ENCODE results near the gene OSER1. TPM values are rescaled to one million over a fixed set of nuclear protein-coding genes. Genes with fewer than 3 reads are reported as not detected.

Gene OSER1
- total RNA-seq = 10 to 100 TPM; 45.2 to 94.4 (median 71.0) TPM

GRCh38 chr20:44210406-44211176 is at the start of gene OSER1:
OSER1 (minus strand) TSS chr20:44210771; CDS start chr20:44206957, 3,814 bp downstream.
- WGBS = 0% methylated on average over 23 of the region's 79 CpGs
- Histone ChIP-seq H3K9me3 (no peaks in the 10 kb centered on the region), H3K27ac (replicated peaks in 1 of 4) (peak within 1 kb of the TSS; percentile 96 to 99 (median 98)), H3K4me1 (peaks cover 51 to 71% (median 57%) of the 10 kb centered on the region in 4 donors), H3K4me3 (peak within 1 kb of the TSS; percentile 81 to 94 (median 92)), H3K36me3 (peaks cover 0 to 11% (median 5%) of the 10 kb centered on the region in 4 donors), H3K27me3 (no peaks in the 10 kb centered on the region)
- peak; percentile 100 for DNase-seq (ENCODE audit: extremely low spot score)
- TF ChIP-seq POLR2AphosphoS5 (IDR thresholded peaks at IDR 0.05) (peak; percentile 95 to 99), CTCF (IDR thresholded peaks at IDR 0.05) (peak in 1 of 3 experiments; percentile 16), EP300 (IDR thresholded peaks at IDR 0.05) (no peak), POLR2A (IDR thresholded peaks at IDR 0.05; ENCODE audit: low read depth) (peak; percentile 93)
- intact Hi-C loops (cut with DNase I) = loop anchor here (5.0 to 10.0 kb wide), 6 partner anchors 174 to 674 kb away; partner anchors contain the start of genes SERINC3, TTPAL and YWHAB

DNA sequence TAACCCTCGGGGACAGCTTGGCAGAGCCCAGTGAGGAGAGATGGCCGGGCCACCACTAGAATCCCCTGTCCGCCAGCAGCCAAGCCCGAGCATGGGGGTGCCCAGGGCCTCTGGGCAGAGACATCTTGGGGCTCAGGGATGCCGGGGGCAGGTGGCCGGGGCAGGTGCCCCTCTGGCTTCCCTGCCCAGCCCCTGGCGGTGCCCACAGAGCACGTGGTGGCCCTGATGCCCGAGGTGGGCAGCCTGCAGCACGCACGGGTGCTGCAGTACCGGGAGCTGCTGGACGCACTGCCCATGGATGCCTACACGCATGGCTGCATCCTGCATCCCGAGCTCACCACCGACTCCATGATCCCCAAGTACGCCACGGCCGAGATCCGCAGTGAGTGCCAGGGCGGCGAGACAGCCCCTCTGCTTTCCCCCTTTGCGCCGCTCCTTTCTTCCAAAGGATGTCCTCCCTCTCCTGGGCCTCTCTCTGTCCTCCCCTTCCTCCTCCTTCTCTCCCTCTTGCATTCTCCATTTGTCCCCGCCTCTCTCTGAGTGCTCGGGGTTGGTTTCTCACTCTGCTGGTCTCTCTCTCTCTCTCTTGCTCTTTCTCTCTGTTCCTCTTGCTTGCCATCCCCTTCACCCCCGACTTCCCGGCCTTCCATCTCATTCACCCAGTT is 47.8 kb upstream of the OSER1 start:
- H3K4me1 ChIP-seq = no peaks in the 10 kb centered on the region
- no peaks in the 10 kb centered on the region for H3K36me3 ChIP-seq
- H3K27ac ChIP-seq (replicated peaks in 1 of 4) = no peak overlapping the region
- no peaks in the 10 kb centered on the region for H3K27me3 ChIP-seq
- DNase-seq (ENCODE audit: extremely low spot score) = no peak
- WGBS = 85% methylated on average over 19 of the region's 28 CpGs
- intact Hi-C loops (cut with DNase I) = no loop called here
- no peaks in the 10 kb centered on the region for H3K9me3 ChIP-seq
- TF ChIP-seq EP300 (IDR thresholded peaks at IDR 0.05) = no peak
- TF ChIP-seq POLR2AphosphoS5 (IDR thresholded peaks at IDR 0.05) = no peak
- no peak for TF ChIP-seq POLR2A (IDR thresholded peaks at IDR 0.05; ENCODE audit: low read depth)
- TF ChIP-seq CTCF (IDR thresholded peaks at IDR 0.05) = no peak
- H3K4me3 ChIP-seq = no peak overlapping the region

GRCh38 chr20:44256961-44257360 is 46.4 kb upstream of the OSER1 start:
- Histone ChIP-seq H3K36me3 (no peaks in the 10 kb centered on the region), H3K4me3 (no peak overlapping the region), H3K4me1 (no peaks in the 10 kb centered on the region), H3K27ac (replicated peaks in 1 of 4) (no peak overlapping the region), H3K27me3 (no peaks in the 10 kb centered on the region), H3K9me3 (no peaks in the 10 kb centered on the region)
- intact Hi-C loops (cut with DNase I) = no loop called here
- no peak for DNase-seq (ENCODE audit: extremely low spot score)
- TF ChIP-seq CTCF (IDR thresholded peaks at IDR 0.05) (no peak), POLR2A (IDR thresholded peaks at IDR 0.05; ENCODE audit: low read depth) (no peak), EP300 (IDR thresholded peaks at IDR 0.05) (no peak), POLR2AphosphoS5 (IDR thresholded peaks at IDR 0.05) (no peak)
- 84% methylated on average over 11 of the region's 21 CpGs for WGBS

DNA sequence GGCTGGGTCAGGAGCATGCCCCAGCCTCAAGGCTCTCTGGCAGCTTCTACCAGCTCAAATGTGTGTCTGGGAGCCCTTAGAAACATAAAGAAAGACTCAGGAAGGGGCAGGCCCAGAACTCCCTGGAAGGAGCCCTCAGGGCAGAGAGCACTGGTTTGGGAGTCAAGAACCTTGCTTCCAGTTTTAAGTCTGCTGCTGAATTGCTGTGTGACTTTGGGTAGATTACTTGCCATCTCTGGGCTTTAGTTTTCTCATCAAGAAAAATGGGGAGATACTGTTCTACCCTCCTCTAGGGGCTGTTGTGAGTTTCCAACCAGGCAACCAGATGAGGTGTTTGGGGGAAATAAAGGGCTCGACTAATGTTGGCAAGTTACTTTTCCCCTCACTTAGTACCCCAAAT is 45.4 kb upstream of the OSER1 start:
- Histone ChIP-seq H3K27me3 (no peaks in the 10 kb centered on the region), H3K4me1 (no peaks in the 10 kb centered on the region), H3K36me3 (no peaks in the 10 kb centered on the region), H3K27ac (replicated peaks in 1 of 4) (no peak overlapping the region), H3K4me3 (no peak overlapping the region), H3K9me3 (no peaks in the 10 kb centered on the region)
- 79% methylated on average over 1 of the region's 1 CpG for WGBS
- no peak for DNase-seq (ENCODE audit: extremely low spot score)
- intact Hi-C loops (cut with DNase I) = no loop called here
- TF ChIP-seq POLR2A (IDR thresholded peaks at IDR 0.05; ENCODE audit: low read depth) = no peak
- TF ChIP-seq EP300 (IDR thresholded peaks at IDR 0.05) = no peak
- no peak for TF ChIP-seq POLR2AphosphoS5 (IDR thresholded peaks at IDR 0.05)
- no peak for TF ChIP-seq CTCF (IDR thresholded peaks at IDR 0.05)

All from esophagus muscularis mucosa (tissue), 4 donors.